ENCODE data around the gene TRAT1.

Gene TRAT1

DNA sequence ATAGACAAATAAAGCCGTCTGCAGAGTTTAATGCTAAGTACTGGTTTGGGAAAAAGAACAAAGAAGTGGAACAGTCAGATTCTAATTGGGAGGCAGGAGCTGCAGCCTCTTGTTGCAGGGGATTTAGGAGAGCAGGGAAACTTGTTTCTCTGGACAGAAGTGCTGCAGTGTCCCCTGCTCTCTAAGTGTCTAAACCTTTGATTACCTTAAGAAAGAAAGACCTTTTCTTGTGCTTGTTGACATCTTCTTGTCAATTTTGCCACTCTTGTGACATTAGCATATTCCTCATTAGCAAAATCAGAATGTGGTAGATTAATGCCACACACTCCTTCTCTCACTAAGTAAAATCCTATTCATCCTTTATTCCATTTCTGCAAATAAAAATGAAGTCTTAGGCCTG, 38.8 kb downstream of the TRAT1 start:
- DNase-seq: no peak

- no peak for DNase-seq
These were observed 40.5 kb downstream of the TRAT1 start for GRCh38 chr3:108862865-108863798.

- DNase-seq: no peak
These were observed 41.2 kb downstream of the TRAT1 start for GRCh38 chr3:108863799-108864135.

DNA sequence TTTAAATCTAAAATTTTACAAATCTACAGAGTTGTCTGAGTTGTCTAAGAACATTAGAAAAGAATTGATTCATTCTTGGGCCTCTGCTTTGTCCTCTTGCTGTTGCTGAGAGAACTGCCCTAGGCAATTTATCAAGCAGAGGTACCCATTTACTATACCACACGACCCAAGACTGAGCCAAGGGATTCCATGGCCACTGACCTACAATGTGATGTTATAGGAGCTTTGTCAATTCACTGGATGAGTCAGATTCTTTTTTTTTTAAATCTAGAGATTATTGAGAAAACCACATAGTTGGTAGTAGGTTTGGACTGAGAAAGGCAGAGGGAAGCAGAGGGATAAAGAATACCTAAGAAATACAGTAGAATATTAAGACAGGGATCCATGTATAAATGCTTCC, 55.3 kb downstream of the TRAT1 start:
- no peak for DNase-seq

DNA sequence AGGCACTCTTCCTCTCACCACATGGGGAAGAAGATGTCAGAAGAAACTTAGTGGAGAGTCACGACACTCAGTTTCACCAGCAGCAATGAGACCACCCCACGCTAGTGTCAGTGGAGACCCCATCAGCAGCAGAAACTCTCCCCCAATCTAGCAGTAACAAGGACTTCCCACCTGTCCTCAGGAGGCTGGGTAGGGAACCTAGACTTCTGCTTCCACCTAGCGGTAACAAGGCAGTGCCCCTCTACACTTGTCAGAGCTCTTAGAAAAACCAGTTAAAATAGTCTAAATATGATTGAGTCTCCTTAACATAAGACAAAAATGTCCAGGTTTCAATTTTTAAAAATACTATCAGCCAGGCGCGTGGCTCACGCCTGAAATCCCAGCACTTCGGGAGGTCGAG, 57.3 kb downstream of the TRAT1 start:
- no peak for DNase-seq

- no peak for DNase-seq
These were observed 60.2 kb downstream of the TRAT1 start for GRCh38 chr3:108882762-108883161.

DNA sequence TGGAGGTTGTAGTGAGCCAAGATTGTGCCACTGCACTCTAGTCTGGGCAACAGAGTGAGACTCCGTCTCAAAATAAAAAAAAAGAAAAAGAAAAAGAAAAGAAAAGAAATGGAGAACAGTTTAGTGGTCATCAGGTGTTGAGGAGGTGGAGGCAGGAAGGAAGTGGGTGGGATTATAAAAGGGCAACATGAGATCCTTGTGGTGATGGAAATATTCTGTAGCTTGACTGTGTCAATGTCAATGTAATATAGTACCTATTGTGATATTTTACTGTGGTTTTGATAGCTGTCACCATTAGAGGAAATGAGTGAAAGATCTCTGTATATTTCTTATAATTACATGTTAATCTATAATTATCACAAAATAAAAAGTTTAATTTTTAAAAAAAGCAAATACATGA, 60.8 kb downstream of the TRAT1 start:
- no peak for DNase-seq

- no peak for DNase-seq
These were observed 64.5 kb downstream of the TRAT1 start for GRCh38 chr3:108887121-108887520.

DNA sequence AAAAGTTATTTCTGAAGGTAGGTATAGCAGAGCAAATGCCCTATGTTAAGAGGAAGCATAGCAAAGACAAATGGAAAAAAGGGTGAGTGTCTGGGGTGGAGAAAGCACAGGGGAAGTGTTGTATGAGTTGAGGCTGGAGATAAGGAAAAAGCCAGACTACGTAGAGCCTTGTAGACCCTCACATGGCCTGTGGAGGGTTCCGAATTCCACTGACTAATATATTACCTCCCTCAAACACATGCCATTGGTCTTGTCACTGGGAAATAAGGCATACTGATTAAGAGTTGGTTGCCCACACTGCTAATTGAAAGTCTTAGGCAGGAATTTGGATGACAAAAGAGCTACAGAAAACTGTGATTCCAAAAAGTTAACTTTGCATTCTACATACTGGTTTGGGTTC, 65.2 kb downstream of the TRAT1 start:
- no peak for DNase-seq

DNA sequence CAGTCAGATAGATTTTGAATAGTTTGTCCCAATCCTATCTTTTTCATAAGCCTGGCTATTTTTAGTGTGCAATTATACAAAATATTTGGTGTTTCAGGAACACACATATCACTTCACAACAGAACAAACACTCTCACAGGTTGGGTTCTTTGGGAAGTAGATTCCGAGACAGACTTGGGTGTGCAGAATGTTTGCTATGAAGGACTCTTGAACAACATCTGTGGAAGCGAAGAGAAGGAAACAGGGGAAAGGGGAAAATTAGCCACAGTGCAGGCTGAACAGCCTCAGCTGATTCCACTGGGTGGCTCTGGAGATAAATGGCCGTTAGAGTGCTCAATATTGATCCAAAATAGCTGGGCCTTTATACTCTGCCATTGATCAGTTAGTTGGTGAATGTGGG, 69.2 kb downstream of the TRAT1 start:
- DNase-seq: no peak

GRCh38 chr3:108894981-108895380, 72.4 kb downstream of the TRAT1 start:
- no peak for DNase-seq

DNA sequence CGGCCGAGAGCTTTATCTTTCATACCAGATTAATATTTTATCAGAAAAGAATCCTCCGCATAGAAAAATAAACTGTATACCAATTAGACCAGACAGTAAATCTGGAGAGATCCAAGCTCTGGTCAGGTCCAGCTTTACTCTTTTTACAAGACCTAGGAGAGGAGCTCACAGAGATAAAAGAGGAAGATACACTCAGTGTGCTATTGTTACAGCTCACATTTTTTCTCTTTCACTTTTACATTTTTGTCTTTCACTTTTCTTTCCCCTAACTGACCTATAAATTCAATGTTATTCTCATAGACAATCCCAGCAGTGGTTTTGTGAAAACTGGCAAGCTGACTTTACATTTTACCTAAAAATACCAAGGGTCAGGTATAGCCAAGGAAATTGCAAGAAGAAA, 75.3 kb downstream of the TRAT1 start:
- no peak for DNase-seq

DNA sequence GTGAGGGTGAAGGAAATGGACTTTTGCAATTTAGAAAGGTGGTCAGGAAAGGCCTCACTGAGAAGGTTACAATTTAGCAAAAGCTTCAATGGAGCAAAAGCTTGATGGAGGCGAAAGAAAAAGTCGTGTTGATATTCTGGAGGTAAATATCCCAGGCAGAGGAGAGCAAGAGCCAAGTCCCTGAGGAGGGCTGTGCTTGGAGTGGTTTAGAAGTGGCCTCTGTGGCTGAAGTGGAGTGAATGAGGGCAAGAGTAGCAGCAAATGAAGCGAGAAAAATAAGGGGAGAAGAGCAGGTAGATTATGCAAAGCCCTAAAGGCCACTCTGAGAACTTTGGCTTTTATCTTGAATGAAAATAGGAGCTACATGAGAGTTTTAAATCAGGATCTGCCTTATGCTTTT, 76.9 kb downstream of the TRAT1 start:
- no peak for DNase-seq
